OCI-LY7 (cell line): ENCODE results near the gene PHF12.

Source experiments
- CTCF ChIP-seq: fragments of 200-600 bp; sonication (generic); conservative IDR thresholded peaks from 2 replicates; pipeline ENCODE4 v1.5.1; 2014; ENCODE audit warnings: mild to moderate bottlenecking, antibody characterized with exemption, low read length, moderate library complexity, mixed read lengths
- EZH2phosphoT487 ChIP-seq: fragments of 200-600 bp; sonication (generic); IDR thresholded peaks from 2 replicates; pipeline ENCODE4 v1.6.1; 2018; ENCODE audit warnings: low read depth, borderline replicate concordance, mild to moderate bottlenecking, mixed run types, antibody characterized with exemption, low read length, moderate library complexity, mixed read lengths

GRCh38 chr17:28997806-28998205, 46.5 kb upstream of the PHF12 start:
- TF ChIP-seq CTCF: no peak
- TF ChIP-seq EZH2phosphoT487: no peak
